ENCODE data around the gene FHL2. TPM values are rescaled to one million over a fixed set of nuclear protein-coding genes. Genes with fewer than 3 reads are reported as not detected.

Gene FHL2
- total and polyA plus RNA-seq, 2 experiments from 2014 or later: 17.9 to 18.8 TPM

GRCh38 chr2:105391058-105391627 is 7.7 kb downstream of the FHL2 start:
- H4K20me1 ChIP-seq (ENCODE audit: insufficient read depth, poor library complexity, severe bottlenecking): no peaks in the 10 kb centered on the region
- H3K9me3 ChIP-seq (ENCODE audit: low read depth): no peaks in the 10 kb centered on the region
- H3K4me3 ChIP-seq: no peak overlapping the region
- no peaks in the 10 kb centered on the region for H3K4me1 ChIP-seq (ENCODE audit: insufficient read depth)
- peak overlapping the region; percentile 21 for H3K27ac ChIP-seq
- no peak for DNase-seq (ENCODE audit: low spot score)
- no peak overlapping the region for H3K4me2 ChIP-seq
- WGBS (ENCODE audit: low lambda C conversion rate, missing lambda C conversion rate): 84% methylated on average over 5 of the region's 5 CpGs
- no peaks in the 10 kb centered on the region for H3K27me3 ChIP-seq
- H3K9me2 ChIP-seq (replicated peaks; ENCODE audit: insufficient read depth): no peaks in the 10 kb centered on the region
- no peaks in the 10 kb centered on the region for H3K36me3 ChIP-seq (replicated peaks; ENCODE audit: insufficient read depth, low read depth)
- TF ChIP-seq EZH2 (IDR thresholded peaks at IDR 0.05; ENCODE audit: borderline replicate concordance): no peak
- TF ChIP-seq CTCF (IDR thresholded peaks at IDR 0.05; ENCODE audit: poor library complexity): no peak
- TF ChIP-seq EZH2phosphoT487 (IDR thresholded peaks at IDR 0.05; ENCODE audit: low read depth, severe bottlenecking, unreplicated experiment): no peak
- H2AFZ ChIP-seq: no peak overlapping the region
- peaks cover 22% of the 10 kb centered on the region for H3K79me2 ChIP-seq

GRCh38 chr2:105390454-105390853 is 8.4 kb downstream of the FHL2 start:
- no peak overlapping the region for H3K4me2 ChIP-seq

DNA sequence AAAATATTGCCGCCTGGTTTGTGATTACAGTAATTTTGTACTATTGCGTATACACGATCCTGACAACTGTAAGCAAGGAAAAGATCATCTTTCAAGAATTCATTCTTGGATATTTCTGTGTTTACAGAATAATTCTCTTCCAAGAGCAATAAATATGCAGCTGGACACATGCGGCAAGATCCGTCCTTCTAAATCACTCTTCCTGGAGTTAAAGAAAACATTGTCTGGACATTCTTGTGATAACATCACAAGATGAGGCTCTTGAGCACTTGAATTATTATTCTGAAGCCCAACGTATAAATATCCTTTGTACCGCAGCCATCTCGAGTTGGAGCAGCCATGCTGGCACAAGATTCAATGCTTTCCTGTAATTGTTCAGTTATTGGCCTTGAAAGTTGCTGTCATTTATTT is 9.9 kb downstream of the FHL2 start:
- 53% methylated on average over 8 of the region's 8 CpGs for WGBS (ENCODE audit: low lambda C conversion rate, missing lambda C conversion rate)
- Histone ChIP-seq H3K27ac (peak overlapping the region; percentile 51), H3K36me3 (replicated peaks; ENCODE audit: insufficient read depth, low read depth) (no peaks in the 10 kb centered on the region), H3K27me3 (no peaks in the 10 kb centered on the region), H3K9me3 (ENCODE audit: low read depth) (no peaks in the 10 kb centered on the region), H3K4me1 (ENCODE audit: insufficient read depth) (peaks cover 6% of the 10 kb centered on the region), H2AFZ (no peak overlapping the region), H3K9me2 (replicated peaks; ENCODE audit: insufficient read depth) (no peaks in the 10 kb centered on the region), H3K79me2 (peaks cover 14% of the 10 kb centered on the region), H3K4me2 (peak overlapping the region; percentile 1), H3K4me3 (no peak overlapping the region), H4K20me1 (ENCODE audit: insufficient read depth, poor library complexity, severe bottlenecking) (no peaks in the 10 kb centered on the region)
- DNase-seq (ENCODE audit: low spot score): no peak
- TF ChIP-seq CTCF (IDR thresholded peaks at IDR 0.05; ENCODE audit: poor library complexity) (no peak), EZH2phosphoT487 (IDR thresholded peaks at IDR 0.05; ENCODE audit: low read depth, severe bottlenecking, unreplicated experiment) (no peak), EZH2 (IDR thresholded peaks at IDR 0.05; ENCODE audit: borderline replicate concordance) (no peak)

More at GRCh38 chr2:105390454-105390853, 8.4 kb downstream of the FHL2 start:
- no peak for TF ChIP-seq CTCF (IDR thresholded peaks at IDR 0.05; ENCODE audit: poor library complexity)
- no peak for TF ChIP-seq EZH2 (IDR thresholded peaks at IDR 0.05; ENCODE audit: borderline replicate concordance)
- no peak for TF ChIP-seq EZH2phosphoT487 (IDR thresholded peaks at IDR 0.05; ENCODE audit: low read depth, severe bottlenecking, unreplicated experiment)
- no peaks in the 10 kb centered on the region for H3K27me3 ChIP-seq
- no peak overlapping the region for H3K4me3 ChIP-seq
- H3K9me3 ChIP-seq (ENCODE audit: low read depth): no peaks in the 10 kb centered on the region
- H3K4me1 ChIP-seq (ENCODE audit: insufficient read depth): peaks cover 2% of the 10 kb centered on the region
- peak overlapping the region; percentile 21 for H3K27ac ChIP-seq
- H3K79me2 ChIP-seq: peaks cover 19% of the 10 kb centered on the region
- no peak for DNase-seq (ENCODE audit: low spot score)
- no peaks in the 10 kb centered on the region for H4K20me1 ChIP-seq (ENCODE audit: insufficient read depth, poor library complexity, severe bottlenecking)
- no peaks in the 10 kb centered on the region for H3K36me3 ChIP-seq (replicated peaks; ENCODE audit: insufficient read depth, low read depth)
- no peak overlapping the region for H2AFZ ChIP-seq
- no peaks in the 10 kb centered on the region for H3K9me2 ChIP-seq (replicated peaks; ENCODE audit: insufficient read depth)

Data from hepatocyte (in vitro differentiated cells).